EH (cell line): ENCODE data around the gene IGF2BP2.
A peak's percentile ranks its signal among the peaks of the same experiment; 100 is the strongest.
"Not testable (repeated sequence)": the region's sequence is repeated elsewhere in the genome, so short reads cannot be mapped to it uniquely, and the experiment has no call there.

Experiments used
- DNase-seq: peaks from one replicate; pipeline ENCODE4 v3.0.0-alpha.2; 2015; ENCODE audit warnings: low read depth

The IGF2BP2 gene

GRCh38 chr3:185797993-185798830, 26.6 kb downstream of the IGF2BP2 start:
- DNase-seq = peak; percentile 39

- DNase-seq = no peak
Observed at GRCh38 chr3:185797108-185797881, 27.5 kb downstream of the IGF2BP2 start.

GRCh38 chr3:185796431-185797107, 28.3 kb downstream of the IGF2BP2 start:
- peak; percentile 63 for DNase-seq

- no peak for DNase-seq
Observed at GRCh38 chr3:185793381-185793780, 31.5 kb downstream of the IGF2BP2 start.

GRCh38 chr3:185792955-185793354, 31.9 kb downstream of the IGF2BP2 start:
- DNase-seq = no peak

GRCh38 chr3:185789891-185790830, 34.7 kb downstream of the IGF2BP2 start:
- no peak for DNase-seq

- DNase-seq = no peak
Observed at GRCh38 chr3:185789134-185789533, 35.7 kb downstream of the IGF2BP2 start.

GRCh38 chr3:185788292-185788691, 36.5 kb downstream of the IGF2BP2 start:
- DNase-seq = no peak

- no peak for DNase-seq
Observed at GRCh38 chr3:185786956-185787877, 37.6 kb downstream of the IGF2BP2 start.

- not testable (repeated sequence) for DNase-seq
Observed at GRCh38 chr3:185786258-185786657, 38.6 kb downstream of the IGF2BP2 start.

- no peak for DNase-seq
Observed at GRCh38 chr3:185784317-185784716, 40.5 kb downstream of the IGF2BP2 start.

- peak; percentile 75 for DNase-seq
Observed at GRCh38 chr3:185781759-185782158, 43.1 kb downstream of the IGF2BP2 start.

GRCh38 chr3:185779461-185779860, 45.4 kb downstream of the IGF2BP2 start:
- DNase-seq = no peak

- DNase-seq = no peak
Observed at GRCh38 chr3:185778821-185779220, 46.0 kb downstream of the IGF2BP2 start.

GRCh38 chr3:185778094-185778493, 46.7 kb downstream of the IGF2BP2 start:
- no peak for DNase-seq

GRCh38 chr3:185770109-185770508, 54.7 kb downstream of the IGF2BP2 start:
- DNase-seq = no peak

- peak; percentile 63 for DNase-seq
Observed at GRCh38 chr3:185768578-185768982, 56.3 kb downstream of the IGF2BP2 start.

- DNase-seq = peak; percentile 18
Observed at GRCh38 chr3:185767002-185767688, 57.7 kb downstream of the IGF2BP2 start.

GRCh38 chr3:185766329-185767001, 58.4 kb downstream of the IGF2BP2 start:
- DNase-seq = no peak
